IMR-90 (cell line): ENCODE data around the gene TNRC6A.

Experiments used
- BHLHE40 ChIP-seq: fragments of 150-350 bp; IDR thresholded peaks from 2 replicates; pipeline ENCODE4 v1.6.1; 2016; ENCODE audit warnings: mild to moderate bottlenecking, low read depth, low read length
- CTCF ChIP-seq: conservative IDR thresholded peaks from 2 replicates; pipeline ENCODE4 v1.5.1; 2012; ENCODE audit warnings: mild to moderate bottlenecking, low read depth, low read length, improper control_type of control experiment
- MAFK ChIP-seq: IDR thresholded peaks from 2 replicates; pipeline ENCODE4 v1.6.1; 2012; ENCODE audit warnings: low read depth, low read length, improper control_type of control experiment

GRCh38 chr16:24845726-24846547, 116.5 kb downstream of the TNRC6A start, which contains the start of gene SLC5A11:
- no peak for TF ChIP-seq CTCF
- no peak for TF ChIP-seq BHLHE40
- TF ChIP-seq MAFK: no peak
